Esophagus (tissue), 2 donors: ENCODE results near the gene BNC2. TPM values are rescaled to one million over a fixed set of nuclear protein-coding genes. Genes with fewer than 3 reads are reported as not detected.
"Not testable (repeated sequence)": the region's sequence is repeated elsewhere in the genome, so short reads cannot be mapped to it uniquely, and the experiment has no call there.

ENCODE experiments used
- H3K27ac ChIP-seq, 2 donors: one replicate each; pipeline ENCODE4 v1.5.1; 2013; ENCODE audit warnings: low read depth in 2 of 2, mild to moderate bottlenecking in 2 of 2, inconsistent platforms in 1 of 2, low read length in 1 of 2, moderate library complexity in 1 of 2
- H3K27me3 ChIP-seq, 2 donors: one replicate each; pipeline ENCODE4 v1.6.1; 2013; ENCODE audit warnings: low read length in 2 of 2, control low read depth in 1 of 2, mild to moderate bottlenecking in 1 of 2; ENCODE audit not compliant: insufficient read depth in 2 of 2, control insufficient read depth in 1 of 2
- H3K36me3 ChIP-seq, 2 donors: one replicate each; pipeline ENCODE4 v1.6.1; 2013; ENCODE audit warnings: low read length in 1 of 2; ENCODE audit not compliant: control insufficient read depth in 2 of 2, insufficient read depth in 2 of 2
- H3K4me1 ChIP-seq, 2 donors: one replicate each; pipeline ENCODE4 v1.6.1; 2013; ENCODE audit warnings: low read length in 1 of 2; ENCODE audit not compliant: control insufficient read depth in 2 of 2, insufficient read depth in 2 of 2
- H3K4me3 ChIP-seq, 2 donors: one replicate each; pipeline ENCODE4 v1.5.1; 2013; ENCODE audit warnings: low read length in 2 of 2, mild to moderate bottlenecking in 2 of 2, low read depth in 1 of 2, moderate library complexity in 1 of 2
- H3K9me3 ChIP-seq, 2 donors: one replicate each; pipeline ENCODE4 v1.6.1; 2013; ENCODE audit warnings: mild to moderate bottlenecking in 2 of 2, low read depth in 1 of 2, low read length in 1 of 2, moderate library complexity in 1 of 2; ENCODE audit not compliant: control insufficient read depth in 2 of 2, insufficient read depth in 1 of 2
- WGBS, 2 donors: extraction: QIAGEN DNeasy Blood & Tissue Kit; methylation state at CpG; one replicate each; pipeline ENCODE4 v1.1.7; 2013; 5-methylcytosine and 5-hydroxymethylcytosine counted together
- polyA plus RNA-seq, 2 donors: library from polyadenylated mRNA; stranded (reverse); fragments of 200-250 nt; gene quantifications; one replicate each; pipeline ENCODE4 v1.2.3, GENCODE V29; 2013
- donor health status: healthy with polysubstance abuse.
- donor health status: Bipolar disorder and iron deficiency.

BNC2 gene
- polyA plus RNA-seq, 2 donors, result 1.1 to 1.6 TPM

GRCh38 chr9:16484744-16485143 is 385.7 kb downstream of the BNC2 start:
- H3K36me3 ChIP-seq, result no peaks in the 10 kb centered on the region
- no peaks in the 10 kb centered on the region for H3K9me3 ChIP-seq
- no peaks in the 10 kb centered on the region for H3K4me1 ChIP-seq
- no peak overlapping the region for H3K4me3 ChIP-seq
- H3K27me3 ChIP-seq, result no peaks in the 10 kb centered on the region
- WGBS, 2 donors, result 59 to 77% methylated on average over 2 of the region's 2 CpGs
- no peak overlapping the region for H3K27ac ChIP-seq

DNA sequence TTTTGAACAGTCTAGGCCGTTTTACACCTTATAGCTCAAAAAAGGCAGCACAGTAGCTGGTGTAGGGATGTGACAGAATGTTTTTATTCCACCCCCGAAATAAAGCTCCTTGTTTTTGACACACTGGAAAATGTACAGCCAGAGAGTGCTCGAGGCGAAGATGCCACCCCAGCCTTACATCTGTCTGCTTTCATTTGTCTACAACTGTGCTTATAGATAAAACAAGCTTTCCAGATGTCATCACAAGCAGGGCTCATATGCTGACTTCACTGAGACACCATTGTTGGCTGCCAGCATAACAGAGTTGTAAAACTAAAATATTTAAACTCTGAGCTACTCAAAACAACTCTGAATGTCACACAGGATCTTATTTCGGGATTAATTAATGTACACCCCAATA is 386.3 kb downstream of the BNC2 start:
- Histone ChIP-seq H3K36me3 (no peaks in the 10 kb centered on the region), H3K27me3 (no peaks in the 10 kb centered on the region), H3K4me1 (no peaks in the 10 kb centered on the region), H3K27ac (no peak overlapping the region), H3K9me3 (no peaks in the 10 kb centered on the region), H3K4me3 (no peak overlapping the region)
- WGBS, 2 donors, result 64 to 72% methylated on average over 5 of the region's 5 CpGs

- H3K4me3 ChIP-seq, result no peak overlapping the region
- H3K4me1 ChIP-seq, result no peaks in the 10 kb centered on the region
- WGBS, 2 donors, result 81 to 84% methylated on average over 6 of the region's 6 CpGs
- no peaks in the 10 kb centered on the region for H3K27me3 ChIP-seq
- no peaks in the 10 kb centered on the region for H3K36me3 ChIP-seq
- H3K27ac ChIP-seq, result no peak overlapping the region
- no peaks in the 10 kb centered on the region for H3K9me3 ChIP-seq
These were observed 387.7 kb downstream of the BNC2 start for GRCh38 chr9:16482764-16483163.

- not testable (repeated sequence) for H3K27ac ChIP-seq, H3K4me1 ChIP-seq, H3K9me3 ChIP-seq, H3K36me3 ChIP-seq, H3K27me3 ChIP-seq, H3K4me3 ChIP-seq
- 98% methylated on average over 20 of the region's 20 CpGs for WGBS, 2 donors
These were observed 389.9 kb downstream of the BNC2 start for GRCh38 chr9:16480584-16480983.

DNA sequence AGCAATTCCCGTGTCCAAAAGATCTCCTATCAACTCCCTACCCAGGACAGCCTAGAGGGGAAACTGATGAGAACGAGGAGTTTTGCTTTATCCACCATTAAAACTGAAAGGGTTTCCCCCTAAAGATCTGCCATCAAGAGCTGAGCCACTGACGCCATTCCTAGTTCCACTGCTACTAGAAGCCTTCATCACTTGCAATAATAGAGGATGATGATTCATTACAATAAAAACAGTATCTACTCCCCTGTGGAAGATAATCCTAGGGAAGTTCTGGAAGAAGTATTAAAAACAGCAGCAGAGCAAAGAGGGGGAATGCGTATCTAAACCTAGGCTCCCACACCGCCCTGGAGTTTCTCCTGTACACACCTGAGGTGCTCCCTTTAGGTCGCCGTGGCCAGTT is 394.5 kb downstream of the BNC2 start:
- no peaks in the 10 kb centered on the region for H3K36me3 ChIP-seq
- no peak overlapping the region for H3K4me3 ChIP-seq
- H3K27me3 ChIP-seq, result no peaks in the 10 kb centered on the region
- no peaks in the 10 kb centered on the region for H3K9me3 ChIP-seq
- no peak overlapping the region for H3K27ac ChIP-seq
- 89 to 94% methylated on average over 7 of the region's 7 CpGs for WGBS, 2 donors
- no peaks in the 10 kb centered on the region for H3K4me1 ChIP-seq

DNA sequence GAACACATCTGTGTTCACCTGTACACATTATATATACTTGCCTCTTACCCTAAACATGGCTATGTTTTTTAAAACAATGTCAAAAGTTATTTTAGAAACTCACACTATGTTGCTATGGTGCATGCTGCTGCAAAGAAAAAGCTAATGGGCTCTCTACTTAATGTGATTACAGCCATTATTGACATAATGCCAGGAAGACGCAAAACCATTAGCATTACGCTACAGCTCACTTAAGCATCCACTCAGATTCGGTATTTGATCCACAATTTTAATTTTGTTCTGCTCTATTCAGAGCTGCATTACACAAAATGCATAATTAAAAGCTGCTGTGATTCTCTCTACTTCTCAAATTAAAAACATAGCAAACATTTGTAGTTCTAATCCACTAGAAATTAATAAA is 395.2 kb downstream of the BNC2 start:
- no peak overlapping the region for H3K4me3 ChIP-seq
- no peaks in the 10 kb centered on the region for H3K4me1 ChIP-seq
- H3K36me3 ChIP-seq, result no peaks in the 10 kb centered on the region
- WGBS, 2 donors, result 79 to 81% methylated on average over 3 of the region's 3 CpGs
- no peaks in the 10 kb centered on the region for H3K9me3 ChIP-seq
- no peak overlapping the region for H3K27ac ChIP-seq
- H3K27me3 ChIP-seq, result no peaks in the 10 kb centered on the region

GRCh38 chr9:16469184-16469583 is 401.3 kb downstream of the BNC2 start:
- H3K36me3 ChIP-seq, result no peaks in the 10 kb centered on the region

GRCh38 chr9:16461851-16462250 is 408.6 kb downstream of the BNC2 start:
- Histone ChIP-seq H3K36me3 (no peaks in the 10 kb centered on the region), H3K27ac (no peak overlapping the region), H3K9me3 (no peaks in the 10 kb centered on the region), H3K4me1 (no peaks in the 10 kb centered on the region), H3K27me3 (no peaks in the 10 kb centered on the region), H3K4me3 (no peak overlapping the region)
- WGBS, 2 donors, result 56 to 63% methylated on average over 2 of the region's 2 CpGs

More at GRCh38 chr9:16469184-16469583, 401.3 kb downstream of the BNC2 start:
- H3K4me3 ChIP-seq, result no peak overlapping the region
- H3K9me3 ChIP-seq, result no peaks in the 10 kb centered on the region
- H3K4me1 ChIP-seq, result no peaks in the 10 kb centered on the region
- WGBS, 2 donors, result 75 to 76% methylated on average over 4 of the region's 4 CpGs
- H3K27me3 ChIP-seq, result no peaks in the 10 kb centered on the region
- no peak overlapping the region for H3K27ac ChIP-seq

DNA sequence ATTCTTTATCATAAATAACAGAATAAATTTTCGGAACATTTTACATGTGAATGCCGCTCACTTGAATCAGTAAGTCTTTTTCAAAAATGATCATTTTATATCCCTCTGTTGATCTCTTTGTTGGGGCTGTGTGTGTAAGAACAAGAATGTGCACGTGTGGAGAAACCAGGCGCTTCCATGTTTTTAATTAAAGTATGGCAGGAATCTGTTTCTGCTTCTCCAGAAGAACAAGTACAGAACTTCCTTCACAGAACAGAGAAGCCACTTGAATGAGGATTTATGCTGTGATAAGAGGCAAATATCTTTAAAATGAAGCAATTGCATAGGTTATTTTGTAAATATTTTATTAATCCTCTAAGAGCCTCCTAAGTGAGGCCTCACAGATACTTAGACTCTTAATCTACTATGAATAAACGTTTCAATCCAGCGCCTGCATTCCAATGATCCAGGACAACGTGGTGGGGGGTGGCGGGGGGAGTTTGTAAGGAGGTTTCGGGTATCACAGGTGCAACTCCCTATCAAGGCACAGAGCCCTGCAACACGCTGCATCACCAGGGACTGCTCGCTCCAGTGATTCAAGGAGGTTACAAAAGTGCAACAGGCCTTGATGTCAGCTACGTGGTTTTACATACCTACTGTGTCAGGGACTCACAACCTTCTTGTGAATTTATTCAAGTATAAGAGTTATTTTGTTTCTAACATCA is 409.2 kb downstream of the BNC2 start:
- H3K36me3 ChIP-seq, result no peaks in the 10 kb centered on the region

GRCh38 chr9:16460696-16461095 is 409.8 kb downstream of the BNC2 start:
- WGBS, 2 donors, result 92 to 96% methylated on average over 6 of the region's 6 CpGs
- no peaks in the 10 kb centered on the region for H3K27me3 ChIP-seq
- H3K4me1 ChIP-seq, result no peaks in the 10 kb centered on the region
- no peaks in the 10 kb centered on the region for H3K9me3 ChIP-seq
- H3K27ac ChIP-seq, result no peak overlapping the region
- H3K4me3 ChIP-seq, result no peak overlapping the region
- H3K36me3 ChIP-seq, result no peaks in the 10 kb centered on the region

More for the DNA sequence above, 409.2 kb downstream of the BNC2 start:
- no peaks in the 10 kb centered on the region for H3K9me3 ChIP-seq
- no peaks in the 10 kb centered on the region for H3K27me3 ChIP-seq
- no peak overlapping the region for H3K4me3 ChIP-seq
- 68 to 77% methylated on average over 12 of the region's 12 CpGs for WGBS, 2 donors
- H3K4me1 ChIP-seq, result no peaks in the 10 kb centered on the region
- no peak overlapping the region for H3K27ac ChIP-seq
